ENCODE results near the gene COL18A1.

GRCh38 chr21:45439161-45439872 is 34.4 kb downstream of the COL18A1 start:
- peak; percentile 96 for TF ChIP-seq CTCF (IDR thresholded peaks at IDR 0.05)
- TF ChIP-seq EZH2phosphoT487 (IDR thresholded peaks at IDR 0.05): no peak
- TF ChIP-seq EZH2 (IDR thresholded peaks at IDR 0.05): no peak
